Measurements from ENCODE around the gene TTLL11. TPM values are rescaled to one million over a fixed set of nuclear protein-coding genes. Genes with fewer than 3 reads are reported as not detected.

The TTLL11 gene
- total RNA-seq, 4 donors from 2014 or later: 7.2 to 12.1 (median 9.9) TPM

DNA sequence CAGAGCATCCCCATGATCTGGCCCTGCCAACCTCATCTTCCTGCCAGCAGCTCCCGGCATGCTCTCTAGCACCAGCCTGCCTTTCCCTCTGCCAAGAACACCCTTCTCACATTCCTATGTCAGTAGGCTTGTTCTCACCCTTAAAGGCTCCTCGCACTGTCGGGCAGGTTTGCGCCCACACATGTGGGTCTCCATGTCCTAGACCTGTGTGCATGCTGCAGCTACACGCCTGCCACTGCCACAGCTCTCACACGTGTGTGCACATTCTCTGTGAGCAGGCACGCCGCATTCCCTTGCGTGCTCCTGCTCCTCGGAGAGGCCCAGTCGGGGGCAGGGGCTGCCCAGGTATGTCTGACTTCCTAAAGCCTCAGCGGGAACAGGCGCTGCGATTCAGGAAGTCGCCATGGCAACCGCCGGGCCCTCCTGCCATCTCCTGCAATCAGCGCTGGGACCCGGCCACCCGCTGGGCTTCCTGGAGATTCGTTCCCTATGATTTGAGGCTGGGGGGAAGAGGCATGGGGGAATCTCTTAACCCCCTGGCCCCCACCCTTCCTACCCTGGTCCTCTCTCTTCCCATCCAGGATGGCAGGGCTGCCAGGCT lies 38.4 kb upstream of the TTLL11 start:
- Histone ChIP-seq H3K4me3 (no peak overlapping the region), H3K36me3 (no peaks in the 10 kb centered on the region), H3K4me1 (peaks cover 12% of the 10 kb centered on the region), H3K9me3 (no peaks in the 10 kb centered on the region), H3K27ac (no peak overlapping the region), H3K27me3 (peaks cover 14% of the 10 kb centered on the region)
- peak in 1 of 2 donors; percentile 45 for DNase-seq (ENCODE audit: low spot score in 2 of 2)
- TF ChIP-seq EP300 (IDR thresholded peaks at IDR 0.05): no peak
- TF ChIP-seq POLR2A (IDR thresholded peaks at IDR 0.05): no peak
- TF ChIP-seq, protein P1, sequence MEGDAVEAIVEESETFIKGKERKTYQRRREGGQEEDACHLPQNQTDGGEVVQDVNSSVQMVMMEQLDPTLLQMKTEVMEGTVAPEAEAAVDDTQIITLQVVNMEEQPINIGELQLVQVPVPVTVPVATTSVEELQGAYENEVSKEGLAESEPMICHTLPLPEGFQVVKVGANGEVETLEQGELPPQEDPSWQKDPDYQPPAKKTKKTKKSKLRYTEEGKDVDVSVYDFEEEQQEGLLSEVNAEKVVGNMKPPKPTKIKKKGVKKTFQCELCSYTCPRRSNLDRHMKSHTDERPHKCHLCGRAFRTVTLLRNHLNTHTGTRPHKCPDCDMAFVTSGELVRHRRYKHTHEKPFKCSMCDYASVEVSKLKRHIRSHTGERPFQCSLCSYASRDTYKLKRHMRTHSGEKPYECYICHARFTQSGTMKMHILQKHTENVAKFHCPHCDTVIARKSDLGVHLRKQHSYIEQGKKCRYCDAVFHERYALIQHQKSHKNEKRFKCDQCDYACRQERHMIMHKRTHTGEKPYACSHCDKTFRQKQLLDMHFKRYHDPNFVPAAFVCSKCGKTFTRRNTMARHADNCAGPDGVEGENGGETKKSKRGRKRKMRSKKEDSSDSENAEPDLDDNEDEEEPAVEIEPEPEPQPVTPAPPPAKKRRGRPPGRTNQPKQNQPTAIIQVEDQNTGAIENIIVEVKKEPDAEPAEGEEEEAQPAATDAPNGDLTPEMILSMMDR (IDR thresholded peaks at IDR 0.05): no peak
- no peak for TF ChIP-seq POLR2AphosphoS5 (IDR thresholded peaks at IDR 0.05)
- 26% methylated on average over 18 of the region's 21 CpGs for WGBS

DNA sequence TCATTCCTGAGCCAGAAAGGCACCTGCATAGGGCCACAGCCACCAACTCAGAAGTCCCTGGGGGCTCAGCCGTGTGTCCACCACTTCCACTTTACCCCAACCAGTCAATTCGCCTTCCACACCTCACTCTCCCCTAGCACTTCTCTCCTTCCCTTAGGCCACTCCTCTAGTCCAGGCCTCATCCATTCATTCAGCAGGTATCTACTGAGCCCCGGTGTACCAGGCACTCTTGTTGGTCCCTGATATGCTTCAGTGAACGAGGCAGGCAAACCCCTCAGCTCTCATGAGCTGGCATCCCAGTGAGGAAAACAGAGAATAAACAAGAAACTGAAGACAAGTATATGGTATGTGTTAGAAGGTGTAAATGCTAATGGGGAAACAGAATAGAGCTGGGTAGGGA lies 37.7 kb upstream of the TTLL11 start:
- Histone ChIP-seq H3K4me3 (no peak overlapping the region), H3K9me3 (no peaks in the 10 kb centered on the region), H3K36me3 (no peaks in the 10 kb centered on the region), H3K4me1 (peaks cover 19% of the 10 kb centered on the region), H3K27ac (no peak overlapping the region), H3K27me3 (peaks cover 20% of the 10 kb centered on the region)
- TF ChIP-seq POLR2AphosphoS5 (IDR thresholded peaks at IDR 0.05) (no peak), EP300 (IDR thresholded peaks at IDR 0.05) (no peak), POLR2A (IDR thresholded peaks at IDR 0.05) (no peak)
- TF ChIP-seq, protein P1 (IDR thresholded peaks at IDR 0.05): no peak
- WGBS: 72% methylated on average over 4 of the region's 4 CpGs
- DNase-seq (ENCODE audit: low spot score in 2 of 2): no peak

DNA sequence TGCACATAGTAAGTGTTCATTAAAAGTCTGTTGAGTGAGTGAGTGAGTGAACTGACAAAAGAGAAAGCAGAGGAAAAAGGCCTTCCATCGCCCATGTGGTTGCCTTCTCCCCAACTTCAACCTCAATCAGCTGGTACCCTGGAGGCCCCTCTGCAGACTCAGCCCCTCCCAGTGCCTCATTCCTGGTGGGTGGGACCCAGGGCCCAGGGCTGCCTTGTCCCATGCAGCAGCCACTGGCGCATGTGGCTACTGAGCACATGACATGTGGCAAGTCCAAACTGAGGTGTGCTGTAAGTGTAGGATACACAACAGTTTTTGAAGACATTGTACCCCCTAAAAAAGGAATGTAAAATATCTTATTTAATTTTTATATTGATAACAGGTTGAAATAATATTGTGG lies 36.9 kb upstream of the TTLL11 start:
- TF ChIP-seq POLR2A (IDR thresholded peaks at IDR 0.05): no peak
- no peak for TF ChIP-seq POLR2AphosphoS5 (IDR thresholded peaks at IDR 0.05)
- TF ChIP-seq, protein P1 (IDR thresholded peaks at IDR 0.05): no peak
- no peak for TF ChIP-seq EP300 (IDR thresholded peaks at IDR 0.05)
- H3K9me3 ChIP-seq: no peaks in the 10 kb centered on the region
- H3K36me3 ChIP-seq: no peaks in the 10 kb centered on the region
- DNase-seq (ENCODE audit: low spot score in 2 of 2): peak in 1 of 2 donors; percentile 48
- no peak overlapping the region for H3K27ac ChIP-seq
- 82% methylated on average over 2 of the region's 2 CpGs for WGBS
- H3K27me3 ChIP-seq: peaks cover 26% of the 10 kb centered on the region
- no peak overlapping the region for H3K4me3 ChIP-seq
- peaks cover 20% of the 10 kb centered on the region for H3K4me1 ChIP-seq

DNA sequence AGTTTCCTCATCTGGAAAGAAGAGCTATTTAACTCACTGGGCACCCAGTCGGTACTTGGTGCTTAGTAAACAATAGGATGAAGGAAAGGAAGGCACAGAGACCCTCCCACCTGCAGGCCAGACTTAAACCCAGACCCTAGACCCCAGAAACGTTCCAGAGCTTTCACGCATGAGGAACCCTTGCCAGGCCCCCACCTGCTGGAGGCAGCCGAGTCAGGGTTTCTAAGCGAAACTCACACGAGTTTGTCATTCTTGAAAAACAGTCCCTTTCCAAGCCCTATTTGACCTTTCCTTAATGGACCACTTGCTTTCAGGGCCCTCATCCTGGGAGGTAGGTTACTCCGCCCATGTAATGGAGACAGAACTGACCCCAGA lies 35.8 kb upstream of the TTLL11 start:
- Histone ChIP-seq H3K4me1 (peaks cover 20% of the 10 kb centered on the region), H3K36me3 (no peaks in the 10 kb centered on the region), H3K9me3 (no peaks in the 10 kb centered on the region), H3K27ac (no peak overlapping the region), H3K27me3 (peaks cover 33% of the 10 kb centered on the region), H3K4me3 (no peak overlapping the region)
- peak in 1 of 2 donors; percentile 41 for DNase-seq (ENCODE audit: low spot score in 2 of 2)
- TF ChIP-seq POLR2A (IDR thresholded peaks at IDR 0.05) (no peak), POLR2AphosphoS5 (IDR thresholded peaks at IDR 0.05) (no peak), EP300 (IDR thresholded peaks at IDR 0.05) (no peak)
- TF ChIP-seq, protein P1 (IDR thresholded peaks at IDR 0.05): no peak
- 87% methylated on average over 7 of the region's 7 CpGs for WGBS

DNA sequence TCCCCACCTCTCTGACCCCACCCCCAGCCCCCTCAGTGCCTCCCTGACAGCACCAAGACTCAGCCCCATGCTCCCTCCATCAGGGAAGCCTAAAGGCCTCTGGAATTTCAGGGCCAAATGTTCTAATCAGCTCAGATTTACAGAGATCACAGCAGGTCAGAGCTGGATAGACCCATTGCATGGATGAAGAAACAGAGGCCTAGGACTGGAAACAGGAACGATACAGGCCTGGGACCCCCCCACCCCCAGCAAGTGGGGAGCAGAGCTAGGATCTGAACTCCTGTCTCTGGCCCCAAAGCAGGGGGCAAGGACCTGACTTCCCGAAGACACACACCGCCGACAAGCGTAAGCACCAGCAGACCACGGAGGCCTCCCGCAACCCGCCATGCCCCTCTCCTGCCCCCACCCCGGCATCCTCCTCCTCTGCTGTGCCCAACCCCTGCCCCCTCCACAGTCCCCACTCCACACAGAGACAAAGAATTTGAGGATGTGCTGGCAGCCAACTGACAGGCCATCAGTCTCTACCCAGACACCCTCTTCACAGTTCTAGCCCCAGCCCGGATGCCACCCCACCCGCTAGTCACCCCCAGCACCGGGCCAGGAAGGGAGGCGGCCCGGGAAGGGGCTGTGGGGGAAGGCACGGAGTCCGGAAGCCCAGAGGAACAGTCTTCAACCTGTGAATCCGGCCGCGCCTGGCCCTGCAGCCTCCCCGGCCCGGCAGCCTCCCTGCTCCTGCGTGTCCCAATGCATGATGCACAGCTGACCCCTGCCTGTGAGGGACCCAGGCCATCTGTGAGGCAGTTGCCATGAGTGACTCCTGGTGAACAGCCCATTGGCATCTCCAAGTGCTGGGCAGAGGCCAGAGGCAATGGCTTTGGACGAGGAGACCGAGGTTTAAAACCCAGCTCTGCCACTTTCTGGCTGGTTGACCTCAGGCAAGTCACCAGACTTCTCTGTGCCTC lies 35.2 kb upstream of the TTLL11 start:
- Histone ChIP-seq H3K9me3 (no peaks in the 10 kb centered on the region), H3K4me3 (no peak overlapping the region), H3K36me3 (no peaks in the 10 kb centered on the region), H3K27ac (no peak overlapping the region), H3K27me3 (peaks cover 33% of the 10 kb centered on the region), H3K4me1 (peaks cover 20% of the 10 kb centered on the region)
- no peak for TF ChIP-seq POLR2A (IDR thresholded peaks at IDR 0.05)
- DNase-seq (ENCODE audit: low spot score in 2 of 2): peak in 1 of 2 donors; percentile 45
- WGBS: 79% methylated on average over 17 of the region's 24 CpGs

Data from suprapubic skin (tissue), 4 donors.